HG02642 (cell line): ENCODE measurements around the gene MTERF1.
A peak's percentile ranks its signal among the peaks of the same experiment; 100 is the strongest.
"Not testable (repeated sequence)": the region's sequence is repeated elsewhere in the genome, so short reads cannot be mapped to it uniquely, and the experiment has no call there.

Experiments used
- ATAC-seq: cut with Tn5 transposase; IDR thresholded peaks from one replicate; pipeline ENCODE4 v1.9.1; 2021; ENCODE audit warnings: mild to moderate bottlenecking; ENCODE audit not compliant: unreplicated experiment, poor library complexity

Gene MTERF1

GRCh38 chr7:91887336-91888213 is 7.1 kb upstream of the MTERF1 start:
- not testable (repeated sequence) for ATAC-seq

DNA sequence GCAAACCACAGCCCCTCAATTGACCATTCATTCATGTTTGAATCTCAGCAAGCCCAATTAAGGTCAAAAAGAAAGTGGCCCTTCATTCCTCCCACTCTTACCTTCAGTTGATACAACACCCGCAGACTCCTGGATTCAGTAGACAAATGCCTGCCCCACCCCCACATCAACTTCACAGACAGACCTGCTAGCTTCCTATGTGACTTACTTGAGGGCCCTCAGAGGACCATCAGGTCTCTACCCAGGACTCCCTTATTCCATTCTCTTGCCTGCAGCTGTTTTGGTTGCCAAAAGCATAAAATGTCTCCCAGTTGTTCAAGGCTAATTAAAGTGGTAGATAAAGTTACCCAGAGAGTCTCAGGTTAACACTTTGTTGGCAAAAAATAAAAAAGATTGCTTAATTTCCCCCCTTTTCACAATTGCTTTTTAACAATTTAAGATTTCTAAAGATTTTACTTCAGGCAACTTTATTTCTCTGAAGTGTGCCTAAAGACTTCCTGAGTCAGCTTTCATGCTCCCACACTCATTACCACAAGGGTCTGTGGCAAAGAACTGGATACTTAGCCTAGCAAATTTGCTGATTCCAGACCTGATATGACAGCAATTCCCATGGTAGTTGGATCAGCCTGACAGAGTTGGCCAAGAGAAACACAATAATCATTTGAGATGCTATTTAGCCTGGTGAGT is 3.3 kb upstream of the MTERF1 start:
- no peak for ATAC-seq

DNA sequence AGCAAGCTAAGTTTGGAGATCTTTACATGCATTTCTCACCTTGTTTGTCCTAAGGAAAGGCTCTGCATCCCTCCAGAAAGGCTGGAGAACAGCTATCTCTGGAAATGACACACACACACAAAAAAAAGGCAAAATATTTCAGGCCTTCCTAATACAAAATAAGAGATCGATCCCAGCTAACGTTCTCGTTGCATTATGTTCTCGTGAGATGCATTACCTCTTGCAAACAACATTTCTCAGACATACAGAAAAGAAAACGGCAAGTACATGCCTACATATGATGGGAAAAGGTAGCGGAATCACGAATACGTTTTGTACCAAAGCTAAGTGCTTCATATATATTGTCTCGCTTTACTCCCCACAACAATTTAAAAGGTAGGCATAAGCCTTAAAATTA is 488 bp downstream of the MTERF1 start:
- peak; percentile 2 for ATAC-seq

DNA sequence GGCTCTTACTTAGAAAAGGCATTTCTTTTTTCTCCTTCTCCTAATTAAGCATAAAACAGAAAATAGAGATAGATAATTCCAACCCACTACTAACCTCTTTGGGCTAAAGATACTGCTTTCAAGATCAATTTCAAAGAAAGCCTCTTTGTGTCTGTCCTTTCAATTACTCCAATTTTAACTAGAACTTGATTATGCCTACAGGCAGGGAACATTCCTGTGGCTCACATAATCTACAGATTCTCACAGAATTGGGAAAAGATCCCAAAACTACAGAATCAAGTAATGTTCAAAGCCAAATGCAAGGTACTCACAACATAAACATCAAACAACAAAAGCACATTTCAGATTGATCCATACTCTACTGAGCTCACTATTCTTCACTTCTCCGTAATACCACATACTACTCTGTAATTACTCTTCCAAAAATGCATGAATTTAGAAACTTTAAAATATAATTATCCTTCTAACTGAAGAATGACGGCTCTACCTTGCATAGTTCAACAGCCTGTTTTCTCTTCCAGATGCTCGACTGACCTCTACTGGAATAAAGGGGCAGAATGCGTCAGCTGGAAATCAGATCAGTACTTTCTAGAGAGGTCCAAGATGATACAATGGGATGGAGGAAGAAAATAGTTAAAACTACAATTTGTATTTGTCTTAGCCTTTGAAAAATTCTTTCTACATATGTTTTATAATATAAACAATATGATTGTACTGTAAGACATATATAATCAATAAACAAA is 3.9 kb downstream of the MTERF1 start:
- ATAC-seq, result no peak

GRCh38 chr7:91875851-91876250 is 4.7 kb downstream of the MTERF1 start:
- ATAC-seq, result no peak

DNA sequence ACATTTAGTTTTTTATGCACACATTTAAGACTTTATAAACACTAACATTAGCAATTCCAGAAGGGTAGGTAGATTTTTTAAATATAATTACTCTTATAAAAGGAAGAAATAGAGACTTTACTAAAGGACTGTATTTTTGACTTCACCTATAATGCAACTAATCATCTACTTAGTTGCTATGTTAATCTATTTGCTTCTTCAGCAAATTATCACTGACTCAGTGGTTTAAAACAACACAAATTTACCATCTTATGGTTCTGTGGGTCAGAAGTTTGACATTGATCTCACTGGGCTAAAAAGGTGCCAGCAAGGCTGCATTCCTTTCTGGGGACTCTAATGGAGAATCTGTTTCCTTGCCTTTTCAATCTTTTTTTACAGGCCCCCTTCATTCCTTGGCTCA is 7.6 kb downstream of the MTERF1 start:
- ATAC-seq, result no peak

GRCh38 chr7:91872069-91872468 is 8.4 kb downstream of the MTERF1 start:
- ATAC-seq, result no peak

GRCh38 chr7:91869661-91870060 is 10.8 kb downstream of the MTERF1 start:
- ATAC-seq, result no peak

DNA sequence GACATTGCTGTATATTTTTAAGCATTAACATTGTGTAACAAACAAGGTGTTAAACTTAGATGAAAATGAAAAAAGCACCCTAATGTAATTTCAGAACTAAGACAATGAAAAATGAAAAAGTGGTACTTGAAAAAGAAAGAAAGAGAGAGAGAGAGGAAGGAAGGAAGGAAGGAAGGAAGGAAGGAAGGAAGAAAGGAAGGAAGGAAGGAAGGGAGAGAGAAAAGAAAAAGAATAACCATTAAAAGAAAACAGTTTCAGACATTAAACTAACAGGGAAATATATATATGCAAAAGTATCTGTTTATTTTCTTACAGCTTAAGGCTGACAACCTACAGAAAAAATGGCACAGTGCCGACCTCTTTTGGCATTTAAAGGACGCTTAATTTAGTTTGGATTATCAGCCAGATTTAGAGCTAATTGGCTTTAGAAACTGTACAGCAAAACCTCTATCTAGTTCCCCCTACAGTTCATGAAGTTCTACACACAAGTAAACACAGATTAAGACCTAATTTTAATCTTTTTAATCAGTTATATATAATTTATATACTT is 13.8 kb downstream of the MTERF1 start:
- no peak for ATAC-seq

- no peak for ATAC-seq
Observed at GRCh38 chr7:91865511-91865910, 15.0 kb downstream of the MTERF1 start.

DNA sequence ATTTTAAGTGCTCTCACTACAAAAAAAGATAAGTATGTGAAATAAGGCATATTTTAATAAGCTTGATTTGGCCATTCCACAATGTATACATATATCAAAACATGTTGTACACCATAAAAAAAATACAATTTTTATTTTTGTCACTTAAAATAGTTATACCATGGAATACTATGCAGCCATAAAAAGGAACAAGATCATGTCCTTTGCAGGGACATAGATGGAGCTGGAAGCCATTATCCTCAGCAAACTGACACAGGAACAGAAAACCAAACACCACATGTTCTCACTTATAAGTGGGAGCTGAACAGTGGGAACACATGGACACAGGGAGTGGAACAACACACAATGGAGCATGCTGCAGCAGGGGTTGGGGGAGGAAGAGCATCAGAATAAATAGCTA is 15.9 kb downstream of the MTERF1 start:
- not testable (repeated sequence) for ATAC-seq

DNA sequence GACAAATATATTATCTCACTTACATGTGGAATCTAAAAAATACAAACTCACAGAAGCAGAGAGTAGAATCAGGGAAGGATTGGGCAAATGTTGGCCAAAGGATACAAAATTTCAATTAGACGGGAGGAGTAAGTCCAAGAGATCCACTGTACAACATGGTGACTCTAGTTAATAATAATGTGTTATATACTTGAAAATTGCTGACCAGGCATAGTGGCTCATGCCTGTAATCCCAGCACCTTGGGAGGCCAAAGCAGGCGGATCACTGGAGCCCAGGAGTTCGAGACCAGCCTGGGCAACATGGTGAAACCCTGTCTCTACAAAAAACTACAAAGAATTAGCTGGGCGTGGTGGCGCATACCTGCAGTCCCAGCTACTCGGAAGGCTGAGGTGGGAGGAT is 16.4 kb downstream of the MTERF1 start:
- ATAC-seq, result no peak

DNA sequence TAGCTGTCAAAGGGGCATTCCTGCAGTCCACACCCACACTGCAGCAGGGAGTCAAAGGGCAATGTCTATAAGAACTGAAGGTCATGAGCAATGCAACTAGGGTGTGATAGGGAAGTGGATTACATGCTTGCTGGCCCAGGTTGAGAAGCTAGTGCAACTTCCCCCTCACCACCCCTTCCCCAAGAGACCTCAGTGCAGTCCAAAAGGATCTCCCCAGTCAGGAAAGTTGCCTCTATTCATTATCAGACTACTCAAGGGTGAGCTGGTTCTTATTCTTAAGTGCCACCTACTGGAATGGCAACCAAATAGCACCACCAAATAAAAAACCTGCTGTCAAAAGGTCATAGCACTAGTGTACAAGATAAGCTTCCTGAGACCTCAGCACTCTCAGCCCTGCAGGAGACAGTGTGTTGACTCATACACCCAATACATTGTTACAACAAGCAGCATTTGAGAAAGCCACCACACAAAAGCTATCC is 28.2 kb downstream of the MTERF1 start:
- ATAC-seq, result peak; percentile 69

DNA sequence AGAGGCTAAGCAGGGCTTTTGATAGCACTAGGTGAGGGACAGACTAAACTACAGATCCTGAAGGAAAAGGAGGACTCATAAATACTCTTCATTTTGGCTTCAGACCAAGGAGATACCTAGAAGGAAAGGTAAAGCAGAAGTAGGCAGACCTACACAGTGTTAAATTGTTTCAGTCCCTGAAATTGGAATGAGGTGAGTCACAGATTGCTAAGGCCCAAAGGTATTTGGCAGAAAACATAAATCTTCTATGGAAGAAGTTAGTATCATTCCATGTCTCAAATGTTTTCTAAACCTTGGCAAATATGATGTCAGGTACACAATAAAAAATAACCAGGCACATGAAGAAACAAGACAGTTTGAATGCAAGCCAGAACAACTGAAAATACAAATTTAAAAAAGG is 30.0 kb downstream of the MTERF1 start:
- ATAC-seq, result no peak

- ATAC-seq, result no peak
Observed at GRCh38 chr7:91847876-91848588, 32.5 kb downstream of the MTERF1 start.

DNA sequence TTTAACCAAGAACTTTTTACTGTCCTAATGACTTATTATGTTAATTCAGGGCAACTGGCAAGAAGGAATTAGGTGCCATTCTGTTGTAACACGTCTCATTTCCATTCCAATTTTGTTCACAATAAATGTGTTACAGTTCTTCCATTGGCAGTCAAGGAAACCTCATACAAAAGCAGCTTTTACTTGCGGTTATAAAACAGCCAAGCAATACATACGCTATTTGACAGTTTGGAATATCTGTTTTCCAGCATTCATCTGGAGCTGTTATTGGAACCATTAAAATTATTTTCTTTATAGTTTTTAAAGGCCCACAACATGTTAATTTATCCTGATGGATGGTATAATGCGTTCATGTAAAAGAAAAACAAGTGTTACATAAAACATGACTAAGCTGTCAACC is 33.3 kb downstream of the MTERF1 start:
- no peak for ATAC-seq

DNA sequence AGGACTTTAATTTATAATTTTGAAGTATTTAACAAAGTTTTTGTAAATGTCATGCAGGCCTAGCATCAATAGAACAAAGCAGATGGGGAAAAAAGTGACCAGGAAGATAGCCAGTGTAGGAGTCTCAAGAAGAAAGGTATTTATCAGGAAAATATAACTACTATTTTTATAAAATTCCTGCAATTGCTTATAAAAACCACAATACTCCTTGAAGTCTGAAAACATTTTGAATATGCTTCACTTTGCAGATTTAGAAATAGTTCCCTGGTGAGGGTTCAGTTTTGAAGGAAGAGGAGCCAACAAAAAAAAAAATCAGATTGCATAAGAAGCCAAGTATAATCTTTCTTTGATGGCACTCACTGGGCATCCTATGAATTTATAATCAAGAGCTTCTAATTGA is 34.1 kb downstream of the MTERF1 start:
- no peak for ATAC-seq

- peak; percentile 85 for ATAC-seq
Observed at GRCh38 chr7:91843831-91844230, 36.7 kb downstream of the MTERF1 start.

DNA sequence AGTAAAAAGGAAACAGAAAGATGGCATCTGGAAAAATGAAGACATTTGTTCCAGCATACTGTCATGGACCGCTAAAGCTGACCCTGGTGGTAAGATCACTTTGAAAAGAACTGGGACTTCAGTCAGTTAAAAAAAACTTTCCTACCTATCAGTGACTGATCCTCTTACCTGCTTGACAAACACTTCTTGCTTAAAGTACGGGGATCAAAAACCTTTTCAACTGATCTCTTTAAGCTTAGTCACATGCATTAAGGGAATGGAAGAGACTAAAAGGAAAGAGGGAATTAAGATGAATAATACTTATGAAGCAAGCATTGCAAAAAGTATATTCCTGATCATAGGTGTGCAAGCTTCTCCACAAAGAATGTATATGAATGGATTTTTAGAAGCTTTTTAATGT is 42.1 kb downstream of the MTERF1 start:
- ATAC-seq, result no peak
